Gastrocnemius medialis (tissue), 4 donors: ENCODE data around the gene STPG4.

Source experiments
- CTCF ChIP-seq, 5 experiments: fragments of 450-650 bp in 3 of 5; fragments of 200-600 bp in 2 of 5; sonication (generic) in 2 of 5; IDR thresholded peaks in 4 of 5; conservative IDR thresholded peaks in 1 of 5; 1 replicate in 4 of 5; 2 replicates in 1 of 5; pipeline ENCODE4 v1.5.1; 2016 to 2019; ENCODE audit warnings: antibody characterized with exemption in 5 of 5, mild to moderate bottlenecking in 3 of 5, moderate library complexity in 3 of 5
- POLR2A ChIP-seq, 2 donors: fragments of 450-650 bp; IDR thresholded peaks; one replicate each; pipeline ENCODE4 v1.6.1; 2017; ENCODE audit warnings: antibody characterized with exemption in 2 of 2, mild to moderate bottlenecking in 2 of 2, moderate library complexity in 2 of 2

GRCh38 chr2:47198985-47199451 lies 43.9 kb upstream of the STPG4 start:
- TF ChIP-seq CTCF (IDR thresholded peaks at IDR 0.05 in 4 of 5, conservative IDR thresholded peaks at IDR 0.05 in 1 of 5): no peak
- TF ChIP-seq POLR2A (IDR thresholded peaks at IDR 0.05): no peak
